Ishikawa (cell line): ENCODE data around the gene SLCO4A1.
A peak's percentile ranks its signal among the peaks of the same experiment; 100 is the strongest.

Experiments used
- CEBPB ChIP-seq: IDR thresholded peaks from 2 replicates; pipeline ENCODE4 v1.6.1; 2012
- CREB1 ChIP-seq: IDR thresholded peaks from 2 replicates; pipeline ENCODE4 v1.6.1; 2012; ENCODE audit warnings: low read depth
- EGR1 ChIP-seq: IDR thresholded peaks from 2 replicates; pipeline ENCODE4 v1.6.1; 2012
- EP300 ChIP-seq: IDR thresholded peaks from 2 replicates; pipeline ENCODE4 v1.6.1; 2012; ENCODE audit warnings: borderline replicate concordance
- FOXM1 ChIP-seq: IDR thresholded peaks from 2 replicates; pipeline ENCODE4 v1.6.1; 2012; ENCODE audit warnings: low read depth, borderline replicate concordance
- NFIC ChIP-seq: IDR thresholded peaks from 2 replicates; pipeline ENCODE4 v1.6.1; 2012
- RAD21 ChIP-seq: IDR thresholded peaks from 2 replicates; pipeline ENCODE4 v1.6.1; 2012; ENCODE audit warnings: low read depth
- TAF1 ChIP-seq: IDR thresholded peaks from 2 replicates; pipeline ENCODE4 v1.6.1; 2012; ENCODE audit warnings: low read depth, mild to moderate bottlenecking
- TCF12 ChIP-seq: IDR thresholded peaks from 2 replicates; pipeline ENCODE4 v1.6.1; 2012; ENCODE audit warnings: low read depth
- TEAD4 ChIP-seq: IDR thresholded peaks from 2 replicates; pipeline ENCODE4 v1.6.1; 2012
- YY1 ChIP-seq: IDR thresholded peaks from 2 replicates; pipeline ENCODE4 v1.6.1; 2012; ENCODE audit warnings: low read depth
- ZBTB7A ChIP-seq: IDR thresholded peaks from 2 replicates; pipeline ENCODE4 v1.6.1; 2012; ENCODE audit warnings: low read depth
- TF ChIP-seq, protein P1 (sequence below): IDR thresholded peaks from 2 replicates; pipeline ENCODE4 v1.6.1; 2012; ENCODE audit warnings: low read depth, mild to moderate bottlenecking
- TF ChIP-seq, protein P2 (sequence below): IDR thresholded peaks from 2 replicates; pipeline ENCODE4 v1.6.1; 2012
- TF ChIP-seq, protein P3 (sequence below): IDR thresholded peaks from 2 replicates; pipeline ENCODE4 v1.6.1; 2012

Gene SLCO4A1

DNA sequence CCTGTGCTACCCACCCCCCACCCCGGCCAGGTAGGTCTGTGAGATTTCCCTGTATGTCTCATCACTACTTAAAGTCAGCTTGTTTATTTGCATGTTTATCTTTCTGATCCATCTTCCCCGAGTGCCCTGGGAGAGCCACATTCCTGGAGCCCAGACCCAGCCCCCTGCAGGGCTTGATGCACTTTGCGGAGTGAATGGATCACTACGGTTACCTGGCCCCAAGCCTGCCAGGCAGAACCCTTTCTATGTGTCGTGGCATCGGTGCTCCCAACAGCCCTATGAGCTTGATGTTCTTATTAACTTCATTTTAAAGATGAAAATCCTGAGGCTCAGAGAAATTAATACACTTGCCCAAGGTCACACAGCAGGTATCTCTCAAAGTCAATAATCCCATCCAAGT lies 13.6 kb upstream of the SLCO4A1 start:
- 0 out of 2 replicates have a peak, but pooled peaks have one; percentile 8 for TF ChIP-seq TEAD4
- no peak for TF ChIP-seq YY1

DNA sequence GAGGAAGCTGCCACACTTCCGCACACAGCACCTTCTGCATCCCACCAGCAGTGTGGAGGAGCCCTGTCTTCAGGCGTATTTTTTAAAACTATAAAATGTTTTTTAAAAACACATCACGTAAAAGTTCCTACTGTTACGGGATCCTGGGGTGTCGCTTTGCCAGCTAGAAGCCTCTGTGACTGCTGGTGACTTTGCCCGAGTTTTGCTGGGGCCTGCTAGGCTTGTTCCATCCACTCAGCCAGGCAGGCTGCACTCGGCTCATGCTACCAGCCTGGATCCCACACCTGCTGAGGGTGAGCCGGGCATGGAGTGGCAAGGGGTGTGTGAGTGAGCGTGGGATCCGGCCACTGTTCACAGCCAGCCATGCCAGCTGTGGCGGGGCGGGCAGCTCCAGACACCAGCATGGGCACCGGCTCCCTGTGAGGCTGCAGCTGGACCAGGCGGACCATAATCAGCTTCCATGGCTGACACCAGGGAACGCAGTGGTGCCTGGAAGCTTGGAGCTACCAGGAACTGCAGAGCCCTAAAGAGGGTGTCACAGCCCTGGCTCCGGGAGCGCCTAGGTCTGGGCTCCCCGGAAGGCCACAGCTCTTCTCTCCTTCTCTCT lies 12.3 kb upstream of the SLCO4A1 start:
- TF ChIP-seq FOXM1 (no peak), NFIC (no peak), TEAD4 (no peak), CREB1 (no peak), YY1 (no peak), CEBPB (no peak), EP300 (no peak), TAF1 (no peak), TCF12 (no peak), RAD21 (no peak), EGR1 (no peak), ZBTB7A (no peak)
- TF ChIP-seq, protein P1, sequence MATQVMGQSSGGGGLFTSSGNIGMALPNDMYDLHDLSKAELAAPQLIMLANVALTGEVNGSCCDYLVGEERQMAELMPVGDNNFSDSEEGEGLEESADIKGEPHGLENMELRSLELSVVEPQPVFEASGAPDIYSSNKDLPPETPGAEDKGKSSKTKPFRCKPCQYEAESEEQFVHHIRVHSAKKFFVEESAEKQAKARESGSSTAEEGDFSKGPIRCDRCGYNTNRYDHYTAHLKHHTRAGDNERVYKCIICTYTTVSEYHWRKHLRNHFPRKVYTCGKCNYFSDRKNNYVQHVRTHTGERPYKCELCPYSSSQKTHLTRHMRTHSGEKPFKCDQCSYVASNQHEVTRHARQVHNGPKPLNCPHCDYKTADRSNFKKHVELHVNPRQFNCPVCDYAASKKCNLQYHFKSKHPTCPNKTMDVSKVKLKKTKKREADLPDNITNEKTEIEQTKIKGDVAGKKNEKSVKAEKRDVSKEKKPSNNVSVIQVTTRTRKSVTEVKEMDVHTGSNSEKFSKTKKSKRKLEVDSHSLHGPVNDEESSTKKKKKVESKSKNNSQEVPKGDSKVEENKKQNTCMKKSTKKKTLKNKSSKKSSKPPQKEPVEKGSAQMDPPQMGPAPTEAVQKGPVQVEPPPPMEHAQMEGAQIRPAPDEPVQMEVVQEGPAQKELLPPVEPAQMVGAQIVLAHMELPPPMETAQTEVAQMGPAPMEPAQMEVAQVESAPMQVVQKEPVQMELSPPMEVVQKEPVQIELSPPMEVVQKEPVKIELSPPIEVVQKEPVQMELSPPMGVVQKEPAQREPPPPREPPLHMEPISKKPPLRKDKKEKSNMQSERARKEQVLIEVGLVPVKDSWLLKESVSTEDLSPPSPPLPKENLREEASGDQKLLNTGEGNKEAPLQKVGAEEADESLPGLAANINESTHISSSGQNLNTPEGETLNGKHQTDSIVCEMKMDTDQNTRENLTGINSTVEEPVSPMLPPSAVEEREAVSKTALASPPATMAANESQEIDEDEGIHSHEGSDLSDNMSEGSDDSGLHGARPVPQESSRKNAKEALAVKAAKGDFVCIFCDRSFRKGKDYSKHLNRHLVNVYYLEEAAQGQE = no peak
- TF ChIP-seq, protein P2, sequence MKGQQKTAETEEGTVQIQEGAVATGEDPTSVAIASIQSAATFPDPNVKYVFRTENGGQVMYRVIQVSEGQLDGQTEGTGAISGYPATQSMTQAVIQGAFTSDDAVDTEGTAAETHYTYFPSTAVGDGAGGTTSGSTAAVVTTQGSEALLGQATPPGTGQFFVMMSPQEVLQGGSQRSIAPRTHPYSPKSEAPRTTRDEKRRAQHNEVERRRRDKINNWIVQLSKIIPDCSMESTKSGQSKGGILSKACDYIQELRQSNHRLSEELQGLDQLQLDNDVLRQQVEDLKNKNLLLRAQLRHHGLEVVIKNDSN = no peak
- TF ChIP-seq, protein P3, sequence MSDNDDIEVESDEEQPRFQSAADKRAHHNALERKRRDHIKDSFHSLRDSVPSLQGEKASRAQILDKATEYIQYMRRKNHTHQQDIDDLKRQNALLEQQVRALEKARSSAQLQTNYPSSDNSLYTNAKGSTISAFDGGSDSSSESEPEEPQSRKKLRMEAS = no peak

DNA sequence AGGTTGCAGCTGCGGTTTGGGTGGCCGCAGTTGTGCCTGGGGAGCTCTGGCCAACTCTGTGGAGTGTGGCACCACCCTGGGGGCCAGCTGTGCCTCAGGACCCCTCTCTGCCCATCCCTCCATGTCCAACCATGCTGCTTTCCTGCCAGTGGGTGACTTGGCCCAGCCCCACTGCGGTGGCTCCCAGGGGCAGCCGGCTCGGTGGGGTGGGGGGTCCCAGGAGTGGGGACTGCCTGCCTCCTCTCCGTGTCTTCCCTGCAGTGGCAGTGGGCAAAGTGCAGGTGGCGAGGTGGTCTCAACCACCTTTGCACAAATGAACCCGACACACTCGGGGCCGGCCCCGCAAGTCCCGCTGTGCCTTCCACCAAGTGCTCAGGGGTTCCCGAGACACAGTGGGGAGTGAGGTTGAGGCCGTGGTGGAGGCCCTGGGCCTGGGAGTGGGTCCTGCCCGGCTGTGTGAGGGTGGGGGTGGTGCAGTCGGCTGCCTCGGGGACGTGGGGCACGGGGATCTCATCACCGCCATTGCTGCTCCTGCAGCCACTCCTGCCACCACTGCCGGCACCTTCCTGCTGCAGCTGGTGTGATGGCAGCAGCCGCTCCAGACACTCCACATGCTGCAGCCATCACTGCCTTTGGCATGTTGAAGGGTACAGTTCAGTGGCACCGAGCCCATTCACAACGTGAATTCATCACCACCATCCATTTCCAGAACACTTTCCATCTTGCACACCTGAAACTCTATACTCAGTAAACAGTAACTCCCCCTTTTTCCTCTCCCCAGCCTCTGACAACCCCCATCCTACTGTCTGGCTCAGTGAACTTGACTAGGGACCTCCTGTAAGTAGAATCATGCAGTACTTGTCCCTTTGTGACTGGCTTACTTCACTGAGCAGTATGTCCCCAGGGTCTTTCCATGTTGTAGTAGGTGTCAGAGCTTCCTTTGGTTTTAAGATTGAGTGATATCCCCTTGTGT lies 10.7 kb upstream of the SLCO4A1 start:
- TF ChIP-seq FOXM1 (no peak), TAF1 (no peak), YY1 (no peak), CREB1 (no peak), TEAD4 (no peak), CEBPB (no peak), ZBTB7A (no peak), RAD21 (no peak), NFIC (no peak), EP300 (no peak), TCF12 (no peak), EGR1 (no peak)
- TF ChIP-seq, protein P1 = no peak
- TF ChIP-seq, protein P2 = no peak
- TF ChIP-seq, protein P3 = no peak

DNA sequence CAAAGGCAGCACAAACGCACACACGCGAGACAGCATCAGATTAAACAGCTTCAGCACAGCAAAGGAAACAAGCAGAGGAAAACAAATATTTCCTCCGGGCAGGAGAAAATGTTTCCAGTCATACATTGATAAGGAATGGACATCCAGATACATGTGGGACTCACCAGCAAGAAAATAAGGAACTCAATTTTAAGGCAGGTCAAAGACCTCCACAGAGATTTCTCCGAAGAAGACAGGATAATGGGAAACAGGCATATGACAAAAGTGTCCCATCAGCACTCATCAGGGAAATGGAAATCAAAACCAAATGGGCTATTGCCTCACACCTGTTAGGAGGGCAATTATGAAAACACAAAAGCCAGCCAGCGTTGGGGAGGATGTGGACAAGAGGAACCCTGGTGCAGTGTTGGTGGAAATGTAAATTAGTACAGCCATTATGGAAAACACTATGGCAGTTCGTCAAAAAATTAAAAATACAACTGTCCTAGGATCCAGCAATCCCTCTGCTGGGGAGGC lies 9.7 kb upstream of the SLCO4A1 start:
- TF ChIP-seq YY1 = no peak
- TF ChIP-seq TEAD4 = no peak
- TF ChIP-seq CEBPB = no peak
- TF ChIP-seq, protein P3 = no peak
- no peak for TF ChIP-seq TAF1
- TF ChIP-seq NFIC = no peak
- TF ChIP-seq FOXM1 = no peak
- TF ChIP-seq EGR1 = no peak
- no peak for TF ChIP-seq TCF12
- no peak for TF ChIP-seq RAD21
- TF ChIP-seq, protein P1 = no peak
- TF ChIP-seq, protein P2 = no peak
- no peak for TF ChIP-seq EP300
- TF ChIP-seq CREB1 = no peak
- TF ChIP-seq ZBTB7A = no peak
